Activated CD8-positive, alpha-beta memory T cell treated with anti-CD3 and anti-CD28 coated beads, Interleukin-2, amount 50 U/mL, for 1 hour (primary cell): Measurements from ENCODE around the gene ZC3H7A.
"Not testable (repeated sequence)": the region's sequence is repeated elsewhere in the genome, so short reads cannot be mapped to it uniquely, and the experiment has no call there.

ENCODE experiments used
- DNase-seq: peaks from one replicate; pipeline ENCODE4 v3.0.0-alpha.2; 2020; ENCODE audit errors: extremely low read depth

The ZC3H7A gene, protein sequence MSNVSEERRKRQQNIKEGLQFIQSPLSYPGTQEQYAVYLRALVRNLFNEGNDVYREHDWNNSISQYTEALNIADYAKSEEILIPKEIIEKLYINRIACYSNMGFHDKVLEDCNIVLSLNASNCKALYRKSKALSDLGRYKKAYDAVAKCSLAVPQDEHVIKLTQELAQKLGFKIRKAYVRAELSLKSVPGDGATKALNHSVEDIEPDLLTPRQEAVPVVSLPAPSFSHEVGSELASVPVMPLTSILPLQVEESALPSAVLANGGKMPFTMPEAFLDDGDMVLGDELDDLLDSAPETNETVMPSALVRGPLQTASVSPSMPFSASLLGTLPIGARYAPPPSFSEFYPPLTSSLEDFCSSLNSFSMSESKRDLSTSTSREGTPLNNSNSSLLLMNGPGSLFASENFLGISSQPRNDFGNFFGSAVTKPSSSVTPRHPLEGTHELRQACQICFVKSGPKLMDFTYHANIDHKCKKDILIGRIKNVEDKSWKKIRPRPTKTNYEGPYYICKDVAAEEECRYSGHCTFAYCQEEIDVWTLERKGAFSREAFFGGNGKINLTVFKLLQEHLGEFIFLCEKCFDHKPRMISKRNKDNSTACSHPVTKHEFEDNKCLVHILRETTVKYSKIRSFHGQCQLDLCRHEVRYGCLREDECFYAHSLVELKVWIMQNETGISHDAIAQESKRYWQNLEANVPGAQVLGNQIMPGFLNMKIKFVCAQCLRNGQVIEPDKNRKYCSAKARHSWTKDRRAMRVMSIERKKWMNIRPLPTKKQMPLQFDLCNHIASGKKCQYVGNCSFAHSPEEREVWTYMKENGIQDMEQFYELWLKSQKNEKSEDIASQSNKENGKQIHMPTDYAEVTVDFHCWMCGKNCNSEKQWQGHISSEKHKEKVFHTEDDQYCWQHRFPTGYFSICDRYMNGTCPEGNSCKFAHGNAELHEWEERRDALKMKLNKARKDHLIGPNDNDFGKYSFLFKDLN

DNA sequence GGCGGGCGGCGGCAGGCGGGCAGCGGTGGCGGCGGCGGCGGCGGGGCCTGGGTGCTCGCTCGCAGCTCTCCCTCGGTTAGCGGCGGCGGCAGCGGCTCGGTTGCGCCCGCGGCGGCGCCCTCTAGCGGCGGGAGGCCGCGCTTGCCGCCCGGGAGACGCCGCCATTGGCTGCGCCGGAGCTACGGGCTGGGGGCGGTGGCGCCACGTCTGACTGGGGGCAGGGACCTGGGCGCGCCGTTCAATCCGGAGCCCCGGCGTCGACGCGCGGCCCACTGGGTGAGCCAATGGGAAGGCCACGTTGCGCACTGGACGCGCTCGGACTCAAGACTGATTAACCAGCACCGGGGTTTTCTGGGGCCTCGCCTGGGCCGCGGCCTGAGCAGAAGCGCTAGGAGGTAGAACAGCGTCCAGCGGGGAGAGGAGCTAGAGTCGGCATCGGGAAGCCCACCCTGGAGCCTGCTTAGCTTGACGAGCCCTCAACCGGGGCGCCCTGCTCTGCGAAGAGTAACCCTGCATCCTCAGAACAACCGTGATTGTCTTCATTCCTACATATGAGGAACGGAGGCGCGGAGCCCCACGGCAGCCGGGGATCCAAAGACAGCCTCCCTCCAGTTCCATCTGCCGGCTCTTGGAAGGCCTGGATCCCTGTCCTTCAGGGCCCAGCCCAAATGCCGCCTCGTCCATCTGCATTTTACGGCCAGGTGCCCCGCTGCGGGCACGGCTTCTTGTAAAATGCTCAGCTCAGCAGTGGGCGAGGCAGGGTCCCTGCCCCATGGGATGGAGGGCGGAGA is at the start of gene ZC3H7A:
ZC3H7A (minus strand) TSS at position 93 of the 791 bp plus-strand sequence. CDS start 14,904 bp downstream, outside the sequence.
- peak; percentile 70 for DNase-seq

DNA sequence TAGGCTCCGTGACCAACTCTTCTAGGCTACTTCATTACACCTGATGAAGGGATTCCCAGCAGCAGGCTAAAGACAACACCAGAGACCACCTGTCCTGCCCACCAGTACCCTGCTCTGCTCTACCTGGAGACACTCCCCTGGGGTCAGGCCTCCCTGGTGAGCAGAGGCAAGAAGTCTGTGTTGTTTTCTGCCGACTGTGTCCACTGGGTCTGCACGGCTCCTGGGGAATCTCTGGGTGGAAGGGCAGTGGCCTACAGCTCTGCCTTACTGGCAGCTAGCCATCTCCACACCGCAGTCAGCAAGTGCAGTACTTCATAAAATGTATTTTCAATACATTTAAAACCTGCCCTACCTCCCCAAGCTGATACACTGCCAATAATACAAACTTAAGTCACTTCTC is 47.4 kb upstream of the ZC3H7A start:
- DNase-seq: no peak

DNA sequence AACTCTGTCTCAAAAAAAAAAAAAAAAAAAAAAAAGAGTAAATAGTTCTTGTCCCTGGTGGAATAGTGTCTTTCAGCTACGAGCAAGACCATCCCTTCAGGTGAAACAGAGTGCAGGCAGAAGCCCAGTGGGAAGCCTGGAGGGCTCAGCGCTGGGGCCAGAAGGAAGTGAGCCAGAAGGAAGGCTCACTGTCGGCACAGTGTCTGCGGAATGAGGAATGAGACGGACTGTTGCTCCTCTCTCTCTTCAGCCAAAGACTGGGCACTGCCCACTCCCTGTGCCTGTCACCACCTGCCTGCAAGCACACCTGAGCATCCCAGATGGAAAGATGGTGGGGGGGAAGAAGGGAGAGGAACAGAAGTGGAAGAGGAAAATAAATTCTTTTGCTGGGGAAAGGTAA is 46.8 kb upstream of the ZC3H7A start:
- DNase-seq: no peak

DNA sequence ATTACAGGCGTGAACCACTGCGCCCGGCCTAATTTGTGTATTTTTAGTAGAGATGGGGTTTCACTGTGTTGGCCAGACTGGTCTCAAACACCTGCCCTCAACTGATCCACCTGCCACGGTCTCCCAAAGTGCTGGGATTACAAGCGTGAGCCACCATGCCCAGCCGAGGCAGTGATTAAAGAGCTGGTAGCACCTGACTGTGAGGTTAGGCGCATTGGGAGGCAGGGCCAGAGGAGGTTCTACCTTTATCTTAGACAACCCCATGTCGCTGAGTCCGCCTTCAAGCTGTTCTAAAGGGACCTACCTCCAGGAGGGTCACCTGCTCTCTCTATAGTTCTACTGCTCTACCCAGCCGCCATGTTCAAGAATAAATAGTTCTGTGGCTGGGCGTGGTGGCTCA is 46.1 kb upstream of the ZC3H7A start:
- no peak for DNase-seq

- no peak for DNase-seq
Observed at GRCh38 chr16:11841026-11841425, 44.0 kb upstream of the ZC3H7A start.

DNA sequence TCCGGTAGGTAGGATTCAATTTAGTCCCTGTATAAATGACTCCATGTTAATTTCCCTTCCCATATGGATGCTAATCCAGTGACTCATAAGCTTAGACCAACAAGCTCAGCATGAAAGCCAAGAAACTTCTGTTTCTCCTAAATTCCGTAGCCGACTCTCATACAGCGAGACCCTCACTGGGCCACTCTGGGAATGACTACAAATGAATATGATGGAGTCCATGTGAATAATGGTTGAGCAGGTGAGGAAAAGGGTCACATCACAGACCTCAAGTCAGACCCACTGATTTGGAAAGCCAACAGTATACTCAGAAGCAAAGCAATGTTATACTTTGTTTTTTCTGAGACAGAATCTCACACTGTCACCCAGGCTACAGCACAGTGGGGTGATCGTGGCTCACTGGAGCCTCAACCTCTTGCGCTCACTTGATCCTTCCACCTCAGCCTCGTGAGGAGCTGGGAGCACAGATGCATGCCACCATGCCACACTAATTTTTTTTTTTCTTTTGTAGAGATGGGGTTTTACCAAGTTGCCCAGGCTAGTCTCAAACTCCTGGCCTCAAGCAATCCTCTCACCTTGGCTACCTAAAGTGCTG is 39.7 kb upstream of the ZC3H7A start:
- no peak for DNase-seq

GRCh38 chr16:11835891-11836649 is 39.0 kb upstream of the ZC3H7A start:
- DNase-seq: no peak

- no peak for DNase-seq
Observed at GRCh38 chr16:11835309-11835708, 38.3 kb upstream of the ZC3H7A start.

- DNase-seq: no peak
Observed at GRCh38 chr16:11833951-11834695, 37.1 kb upstream of the ZC3H7A start.

DNA sequence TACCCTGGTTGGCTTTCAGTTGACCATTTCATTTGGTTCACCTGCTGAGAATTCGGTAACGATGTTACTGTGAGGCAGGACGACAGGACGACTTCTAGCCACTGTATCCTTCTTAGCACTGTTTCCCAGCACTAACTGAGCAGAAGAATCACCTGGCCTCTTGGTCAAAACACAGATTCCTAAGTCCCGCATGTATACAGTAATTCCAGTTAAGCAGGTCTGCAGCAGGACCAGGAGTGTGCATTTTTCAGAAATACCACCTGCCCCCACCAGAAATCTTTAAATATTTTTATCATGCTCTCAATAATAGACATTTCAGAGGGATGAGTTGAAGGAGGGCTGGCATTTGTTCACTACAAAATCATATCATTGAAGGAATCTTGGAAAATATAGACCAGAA is 31.6 kb upstream of the ZC3H7A start:
- DNase-seq: no peak

- DNase-seq: not testable (repeated sequence)
Observed at GRCh38 chr16:11825520-11826165, 28.6 kb upstream of the ZC3H7A start.

GRCh38 chr16:11824362-11824761 is 27.3 kb upstream of the ZC3H7A start:
- DNase-seq: no peak

GRCh38 chr16:11823645-11824044 is 26.6 kb upstream of the ZC3H7A start:
- not testable (repeated sequence) for DNase-seq

- DNase-seq: no peak
Observed at GRCh38 chr16:11819798-11820197, 22.7 kb upstream of the ZC3H7A start.

DNA sequence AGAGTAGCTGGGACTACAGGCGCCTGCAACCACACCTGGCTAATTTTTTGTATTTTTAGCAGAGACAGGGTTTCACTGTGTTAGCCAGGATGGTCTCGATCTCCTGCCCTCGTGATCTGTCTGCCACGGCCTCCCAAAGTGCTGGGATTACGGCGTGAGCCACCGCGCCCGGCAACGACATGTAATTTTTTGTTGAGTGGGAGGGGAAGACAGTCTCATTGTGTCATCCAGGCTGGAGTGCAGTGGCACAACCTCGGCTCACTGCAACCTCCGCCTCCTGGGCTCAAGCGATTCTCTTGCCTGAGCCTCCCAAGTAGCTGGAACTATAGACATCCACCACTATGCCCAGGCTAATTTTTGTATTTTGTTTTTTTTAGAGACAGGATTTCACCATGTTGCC is 21.9 kb upstream of the ZC3H7A start:
- not testable (repeated sequence) for DNase-seq

DNA sequence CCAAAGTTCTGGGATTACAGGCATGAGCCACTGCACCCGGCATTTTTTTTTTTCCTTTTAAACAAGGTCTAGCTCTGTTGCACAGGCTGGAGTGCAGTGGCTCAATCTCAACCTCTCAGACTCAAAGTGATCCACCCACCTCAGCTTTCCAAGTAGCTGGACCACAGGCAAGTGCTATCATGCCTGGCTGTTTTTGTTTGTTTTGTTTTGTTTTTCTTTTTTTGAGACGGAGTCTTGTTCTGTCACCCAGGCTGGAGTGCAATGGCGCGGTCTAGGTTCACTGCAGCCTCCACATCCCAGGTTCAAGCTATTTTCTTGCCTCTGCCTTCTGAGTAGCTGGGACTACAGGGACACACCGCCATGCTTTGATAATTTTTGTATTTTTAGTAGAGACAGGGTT is 19.1 kb upstream of the ZC3H7A start:
- no peak for DNase-seq

DNA sequence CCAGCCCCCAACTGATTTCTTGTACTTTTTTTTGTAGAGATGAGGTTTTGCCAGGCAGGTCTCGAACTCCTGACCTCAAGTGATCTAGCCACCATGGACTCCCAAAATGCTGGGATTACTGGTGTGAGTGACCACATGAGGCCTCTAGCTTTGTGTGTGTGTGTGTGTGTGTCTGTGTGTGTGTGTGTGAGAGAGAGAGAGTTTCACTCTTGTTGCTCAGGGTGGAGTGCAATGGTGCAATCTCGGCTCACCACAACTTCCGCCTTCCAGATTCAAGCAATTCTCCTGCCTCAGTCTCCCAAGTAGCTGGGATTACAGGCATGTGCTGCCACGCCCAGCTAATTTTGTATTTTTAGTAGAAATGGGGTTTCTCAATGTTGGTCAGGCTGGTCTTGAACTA is 17.7 kb upstream of the ZC3H7A start:
- not testable (repeated sequence) for DNase-seq

- no peak for DNase-seq
Observed at GRCh38 chr16:11806721-11807120, 9.7 kb upstream of the ZC3H7A start.

DNA sequence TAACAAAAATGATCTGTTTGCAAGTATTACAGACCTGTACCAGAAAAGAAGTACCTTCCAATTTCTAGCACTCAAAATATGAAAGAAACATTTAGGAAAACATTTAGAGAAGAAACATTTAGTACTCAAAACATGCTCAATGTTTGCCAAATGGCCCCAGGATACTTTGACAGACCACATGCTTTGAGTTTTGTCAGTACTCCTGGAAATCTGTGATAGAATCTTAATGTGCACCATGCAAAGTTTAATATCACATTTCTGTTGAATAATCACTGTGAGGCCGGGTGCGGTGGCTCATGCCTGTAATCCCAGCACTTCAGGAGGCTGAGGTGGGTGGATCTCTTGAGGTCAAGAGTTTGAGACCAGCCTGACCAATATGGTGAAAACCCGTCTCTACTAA is 8.5 kb upstream of the ZC3H7A start:
- no peak for DNase-seq
